Spleen (tissue), 11 donors: ENCODE data around the gene L2HGDH. TPM values are rescaled to one million over a fixed set of nuclear protein-coding genes. Genes with fewer than 3 reads are reported as not detected.

Experiments
- DNase-seq: peaks from one replicate; pipeline ENCODE4 v3.0.0-alpha.2; 2020
- H3K27ac ChIP-seq, 8 donors: fragments of 200-600 bp; sonication (generic) in 7 of 8; 1 replicate in 4 of 8; 2 replicates in 4 of 8; pipeline versions ENCODE4 v1.5.0 to v1.8.0; 2016 to 2021; ENCODE audit warnings: inconsistent platforms in 4 of 8, mild to moderate bottlenecking in 4 of 8, moderate library complexity in 1 of 8
- H3K27me3 ChIP-seq, 7 donors: fragments of 200-600 bp; sonication (generic) in 6 of 7; replicated peaks in 1 of 7; 1 replicate in 4 of 7; 2 replicates in 3 of 7; pipeline versions ENCODE4 v1.5.0 to v1.8.0; 2016 to 2021; ENCODE audit warnings: inconsistent platforms in 3 of 7, mild to moderate bottlenecking in 1 of 7
- H3K36me3 ChIP-seq, 6 donors: fragments of 200-600 bp; sonication (generic) in 5 of 6; 1 replicate in 4 of 6; 2 replicates in 2 of 6; pipeline versions ENCODE4 v1.5.0 to v1.8.0; 2016 to 2021; ENCODE audit warnings: inconsistent platforms in 2 of 6
- H3K4me1 ChIP-seq, 6 donors: fragments of 200-600 bp; sonication (generic) in 5 of 6; 1 replicate in 3 of 6; 2 replicates in 3 of 6; pipeline versions ENCODE4 v1.5.0 to v1.8.0; 2016 to 2021; ENCODE audit warnings: inconsistent platforms in 3 of 6
- H3K4me3 ChIP-seq, 8 donors: fragments of 200-600 bp; sonication (generic) in 7 of 8; 1 replicate in 4 of 8; 2 replicates in 4 of 8; pipeline versions ENCODE4 v1.5.0 to v1.8.0; 2016 to 2021; ENCODE audit warnings: inconsistent platforms in 4 of 8, mild to moderate bottlenecking in 4 of 8, moderate library complexity in 2 of 8
- H3K9me3 ChIP-seq, 8 donors: fragments of 200-600 bp; sonication (generic) in 7 of 8; 1 replicate in 4 of 8; 2 replicates in 4 of 8; pipeline versions ENCODE4 v1.5.0 to v1.8.0; 2016 to 2021; ENCODE audit warnings: inconsistent platforms in 4 of 8
- POLR2A ChIP-seq, 3 donors: fragments of 450-650 bp; IDR thresholded peaks; one replicate each; pipeline ENCODE4 v1.5.1; 2017; ENCODE audit warnings: antibody characterized with exemption in 3 of 3, mild to moderate bottlenecking in 1 of 3
- POLR2AphosphoS5 ChIP-seq, 3 donors: sonication (generic); formaldehyde crosslinking; IDR thresholded peaks; one replicate each; pipeline ENCODE4 v1.5.1; 2017; ENCODE audit warnings: antibody characterized with exemption in 3 of 3
- WGBS, 5 donors: extraction: QIAGEN DNeasy Blood & Tissue Kit in 3 of 5; methylation state at CpG; one replicate each; pipeline versions ENCODE4 v1.1.5 to v1.1.7; 2013 to 2018; 5-methylcytosine and 5-hydroxymethylcytosine counted together
- intact Hi-C: fragments of 100-400 bp; cut with DNase I; formaldehyde crosslinking; loops from one replicate; pipeline ENCODE4 v1.15.0; 2023; ENCODE audit warnings: low total_unique reads
- polyA plus RNA-seq, 3 donors: library from polyadenylated mRNA; stranded (reverse); fragments of 200-250 nt; gene quantifications; one replicate each; pipeline ENCODE4 v1.2.1, GENCODE V29; 2013
- total RNA-seq, 7 donors: library from RNA; depleted of rRNA in 3 of 7; stranded (reverse); fragments of >200 nt in 3 of 7; fragmentation: NEBNext Ultra II Directional in 4 of 7; extraction: Animal tissue kit (Norgen Biotek cat#: 25700) in 4 of 7; gene quantifications; one replicate each; pipeline versions ENCODE4 v1.1.0 to v1.2.1, GENCODE V29; 2016 to 2021
- TF ChIP-seq, protein P1 (sequence below), 11 experiments: fragments of 200-600 bp in 7 of 11; fragments of 450-650 bp in 4 of 11; sonication (generic) in 4 of 11; IDR thresholded peaks in 8 of 11; conservative IDR thresholded peaks in 3 of 11; 1 replicate in 7 of 11; 2 replicates in 4 of 11; pipeline versions ENCODE4 v1.4.0 to v1.8.0; 2016 to 2021; ENCODE audit warnings: antibody characterized with exemption in 11 of 11, inconsistent platforms in 4 of 11, mild to moderate bottlenecking in 1 of 11
- donor health status: healthy with polysubstance abuse.
- donor health status: DM: no; HTN: no; CAD: no; lungs with moderate emphysema.
- donor health status: DM: no; HTN: no; CAD: no.
- donor health status: Bipolar disorder and iron deficiency.
- donor health status: healthy.
- donor health status: DM: no; HTN: no; CAD: no.
- donor health status: DM: yes; HTN: yes; CAD: no.

L2HGDH gene
- total and polyA plus RNA-seq, 10 donors: 0.72 to 4.9 (median 3.3) TPM

- DNase-seq: no peak
- H3K27ac ChIP-seq: no peak overlapping the region
- H3K36me3 ChIP-seq: peaks cover 0 to 5% (median 0%) of the 10 kb centered on the region in 6 donors
- H3K4me1 ChIP-seq: no peaks in the 10 kb centered on the region
- TF ChIP-seq POLR2A (IDR thresholded peaks at IDR 0.05): no peak
- no peak for TF ChIP-seq POLR2AphosphoS5 (IDR thresholded peaks at IDR 0.05)
- TF ChIP-seq, protein P1, sequence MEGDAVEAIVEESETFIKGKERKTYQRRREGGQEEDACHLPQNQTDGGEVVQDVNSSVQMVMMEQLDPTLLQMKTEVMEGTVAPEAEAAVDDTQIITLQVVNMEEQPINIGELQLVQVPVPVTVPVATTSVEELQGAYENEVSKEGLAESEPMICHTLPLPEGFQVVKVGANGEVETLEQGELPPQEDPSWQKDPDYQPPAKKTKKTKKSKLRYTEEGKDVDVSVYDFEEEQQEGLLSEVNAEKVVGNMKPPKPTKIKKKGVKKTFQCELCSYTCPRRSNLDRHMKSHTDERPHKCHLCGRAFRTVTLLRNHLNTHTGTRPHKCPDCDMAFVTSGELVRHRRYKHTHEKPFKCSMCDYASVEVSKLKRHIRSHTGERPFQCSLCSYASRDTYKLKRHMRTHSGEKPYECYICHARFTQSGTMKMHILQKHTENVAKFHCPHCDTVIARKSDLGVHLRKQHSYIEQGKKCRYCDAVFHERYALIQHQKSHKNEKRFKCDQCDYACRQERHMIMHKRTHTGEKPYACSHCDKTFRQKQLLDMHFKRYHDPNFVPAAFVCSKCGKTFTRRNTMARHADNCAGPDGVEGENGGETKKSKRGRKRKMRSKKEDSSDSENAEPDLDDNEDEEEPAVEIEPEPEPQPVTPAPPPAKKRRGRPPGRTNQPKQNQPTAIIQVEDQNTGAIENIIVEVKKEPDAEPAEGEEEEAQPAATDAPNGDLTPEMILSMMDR (IDR thresholded peaks at IDR 0.05 in 8 of 11, conservative IDR thresholded peaks at IDR 0.05 in 3 of 11): peak in 9 of 11 experiments; percentile 18 to 55 (median 44)
- H3K27me3 ChIP-seq: no peaks in the 10 kb centered on the region
- no peak overlapping the region for H3K4me3 ChIP-seq
- 36 to 60% (median 43%) methylated on average over 3 of the region's 3 CpGs for WGBS, 5 donors
- no peaks in the 10 kb centered on the region for H3K9me3 ChIP-seq
- intact Hi-C loops: no loop called here
Measured at GRCh38 chr14:50260511-50260910, 51.5 kb downstream of the L2HGDH start.

- intact Hi-C loops: no loop called here
- Histone ChIP-seq H3K4me1 (no peaks in the 10 kb centered on the region), H3K27ac (no peak overlapping the region), H3K4me3 (no peak overlapping the region), H3K27me3 (no peaks in the 10 kb centered on the region), H3K9me3 (no peaks in the 10 kb centered on the region), H3K36me3 (peaks cover 0 to 5% (median 0%) of the 10 kb centered on the region in 6 donors)
- 77 to 89% (median 87%) methylated on average over 3 of the region's 3 CpGs for WGBS, 5 donors
- DNase-seq: no peak
- no peak for TF ChIP-seq POLR2AphosphoS5 (IDR thresholded peaks at IDR 0.05)
- no peak for TF ChIP-seq POLR2A (IDR thresholded peaks at IDR 0.05)
- TF ChIP-seq, protein P1 (IDR thresholded peaks at IDR 0.05 in 8 of 11, conservative IDR thresholded peaks at IDR 0.05 in 3 of 11): no peak
Measured at GRCh38 chr14:50260072-50260471, 52.0 kb downstream of the L2HGDH start.

GRCh38 chr14:50257732-50258131, 54.3 kb downstream of the L2HGDH start:
- WGBS, 5 donors: 40 to 52% (median 44%) methylated on average over 2 of the region's 2 CpGs
- H3K27me3 ChIP-seq: no peaks in the 10 kb centered on the region
- peaks cover 0 to under 1% (median 0%) of the 10 kb centered on the region in 8 donors for H3K9me3 ChIP-seq
- DNase-seq: no peak
- no peak overlapping the region for H3K4me3 ChIP-seq
- intact Hi-C loops: no loop called here
- TF ChIP-seq POLR2A (IDR thresholded peaks at IDR 0.05) (no peak), POLR2AphosphoS5 (IDR thresholded peaks at IDR 0.05) (no peak)
- TF ChIP-seq, protein P1 (IDR thresholded peaks at IDR 0.05 in 8 of 11, conservative IDR thresholded peaks at IDR 0.05 in 3 of 11): no peak
- no peak overlapping the region for H3K27ac ChIP-seq
- peaks cover 0 to 5% (median 0%) of the 10 kb centered on the region in 6 donors for H3K36me3 ChIP-seq
- no peaks in the 10 kb centered on the region for H3K4me1 ChIP-seq

DNA sequence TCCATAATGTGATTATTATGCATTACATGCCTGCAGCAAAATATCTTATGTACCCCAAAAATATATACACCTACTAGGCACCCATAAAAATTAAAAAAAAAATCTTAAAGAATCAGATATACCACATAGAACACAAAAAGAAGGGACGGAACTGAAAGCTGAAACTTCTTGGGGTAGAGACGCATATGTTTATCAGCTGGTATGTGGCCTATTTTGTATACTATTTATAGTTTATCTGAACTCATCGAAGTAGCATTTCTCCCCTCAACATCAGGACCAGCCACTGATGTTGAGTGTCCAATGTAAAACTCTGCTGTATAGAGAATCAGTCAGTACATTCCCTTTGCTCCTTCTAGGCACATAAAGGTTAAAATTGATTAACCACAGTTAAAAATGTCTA, 57.8 kb downstream of the L2HGDH start:
- no peak overlapping the region for H3K4me3 ChIP-seq
- no peaks in the 10 kb centered on the region for H3K4me1 ChIP-seq
- no peaks in the 10 kb centered on the region for H3K27me3 ChIP-seq
- H3K36me3 ChIP-seq: peaks cover 0 to 8% (median 0%) of the 10 kb centered on the region in 6 donors
- H3K27ac ChIP-seq: no peak overlapping the region
- DNase-seq: no peak
- WGBS, 5 donors: 88 to 99% (median 94%) methylated on average over 3 of the region's 3 CpGs
- intact Hi-C loops: no loop called here
- H3K9me3 ChIP-seq: peaks cover 0 to 6% (median 0%) of the 10 kb centered on the region in 8 donors
- TF ChIP-seq POLR2AphosphoS5 (IDR thresholded peaks at IDR 0.05) (no peak), POLR2A (IDR thresholded peaks at IDR 0.05) (no peak)
- TF ChIP-seq, protein P1 (IDR thresholded peaks at IDR 0.05 in 8 of 11, conservative IDR thresholded peaks at IDR 0.05 in 3 of 11): no peak
